Measurements from ENCODE around the gene VAPA. TPM values are rescaled to one million over a fixed set of nuclear protein-coding genes. Genes with fewer than 3 reads are reported as not detected.

The VAPA gene
- total and polyA plus RNA-seq, 9 of the 15 experiments (the other 6 are each of a cell fraction or from before 2014, with no cell fraction given), result 219 to 902 (median 526) TPM

DNA sequence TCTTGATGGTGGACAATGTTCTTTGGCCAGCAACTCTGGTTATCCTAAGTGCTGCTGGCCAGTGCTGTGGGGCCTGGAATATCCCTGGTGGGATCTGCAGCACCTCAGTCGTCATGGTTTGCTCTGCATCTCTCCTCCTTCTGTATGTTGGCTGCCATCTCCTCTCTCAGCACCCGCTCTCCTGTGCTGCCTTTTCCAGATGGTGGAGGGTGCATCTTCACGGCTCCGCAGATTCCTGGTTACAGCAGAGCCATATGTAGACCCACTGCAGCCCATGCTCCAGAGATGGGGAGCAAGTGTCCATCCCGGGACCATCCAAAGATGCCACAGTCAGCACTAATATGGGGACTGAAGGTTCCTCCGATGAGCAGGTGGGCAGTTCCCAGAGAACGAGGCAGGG lies 90.0 kb downstream of the VAPA start (continued):
- TF ChIP-seq ZNF584 (CRISPR knock-in tag; IDR thresholded peaks at IDR 0.05; ENCODE audit: low read depth), result no peak

DNA sequence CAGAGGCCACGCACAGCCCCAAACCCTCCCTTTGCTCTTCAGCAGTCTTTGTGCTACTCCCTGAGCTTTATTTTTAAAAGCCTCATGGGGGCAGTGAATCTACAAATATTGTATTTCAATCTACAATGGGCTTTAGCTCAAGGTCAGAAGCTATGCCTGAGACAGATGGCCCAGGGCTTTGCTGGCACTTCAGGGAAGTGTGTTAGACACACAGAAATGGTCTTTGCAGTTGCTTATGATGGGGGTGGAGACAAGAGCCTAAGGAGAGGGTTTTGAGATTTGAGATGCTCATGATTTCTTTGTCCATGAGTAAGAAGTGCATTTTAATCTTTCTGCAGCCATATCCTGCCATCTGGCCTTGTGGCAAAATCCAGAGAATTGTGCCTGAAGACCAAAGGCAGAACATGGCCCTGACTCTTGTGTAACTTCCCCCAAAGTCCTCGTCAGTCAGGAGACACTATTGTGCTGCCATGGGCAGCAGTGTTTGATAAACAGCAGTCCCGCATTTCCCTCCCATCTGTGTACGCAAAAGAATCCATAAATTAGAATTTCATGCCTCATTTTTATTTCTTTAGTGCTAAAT lies 92.6 kb downstream of the VAPA start:
- H3K27ac ChIP-seq (ENCODE audit: extremely low read depth, low read depth, low read length), result no peak overlapping the region
- H2AFZ ChIP-seq (ENCODE audit: low read depth, low read length), result no peak overlapping the region
- peaks cover 0 to 3% of the 10 kb centered on the region in 2 experiments; a peak in 1 of 5 replicates for H3K4me1 ChIP-seq (replicated peaks in 1 of 2; ENCODE audit: control insufficient read depth in 2 of 2, insufficient read depth in 2 of 2, low read length in 2 of 2)
- peaks cover 18 to 34% of the 10 kb centered on the region in 2 experiments; a peak in 4 of 5 replicates for H3K27me3 ChIP-seq (ENCODE audit: control insufficient read depth in 2 of 2, insufficient read depth in 2 of 2, low read length in 2 of 2)
- ChIA-PET CTCF (ENCODE audit: low intra/inter-chr PET ratio) (no interaction called here), POLR2A (interaction anchor here (1.0 kb wide), 1 partner anchor 163 kb away, joined by 3 read pairs; no protein-coding TSS in a partner anchor)
- no peaks in the 10 kb centered on the region for H3K9me1 ChIP-seq (ENCODE audit: control insufficient read depth, insufficient read depth, low read length)
- H3K9me3 ChIP-seq (replicated peaks; ENCODE audit: control insufficient read depth, insufficient read depth, low read depth, low read length), result no peaks in the 10 kb centered on the region
- TF ChIP-seq, protein P1, sequence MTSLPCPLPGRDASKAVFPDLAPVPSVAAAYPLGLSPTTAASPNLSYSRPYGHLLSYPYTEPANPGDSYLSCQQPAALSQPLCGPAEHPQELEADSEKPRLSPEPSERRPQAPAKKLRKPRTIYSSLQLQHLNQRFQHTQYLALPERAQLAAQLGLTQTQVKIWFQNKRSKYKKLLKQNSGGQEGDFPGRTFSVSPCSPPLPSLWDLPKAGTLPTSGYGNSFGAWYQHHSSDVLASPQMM (CRISPR knock-in tag; IDR thresholded peaks at IDR 0.05), result no peak
- TF ChIP-seq, protein P2, sequence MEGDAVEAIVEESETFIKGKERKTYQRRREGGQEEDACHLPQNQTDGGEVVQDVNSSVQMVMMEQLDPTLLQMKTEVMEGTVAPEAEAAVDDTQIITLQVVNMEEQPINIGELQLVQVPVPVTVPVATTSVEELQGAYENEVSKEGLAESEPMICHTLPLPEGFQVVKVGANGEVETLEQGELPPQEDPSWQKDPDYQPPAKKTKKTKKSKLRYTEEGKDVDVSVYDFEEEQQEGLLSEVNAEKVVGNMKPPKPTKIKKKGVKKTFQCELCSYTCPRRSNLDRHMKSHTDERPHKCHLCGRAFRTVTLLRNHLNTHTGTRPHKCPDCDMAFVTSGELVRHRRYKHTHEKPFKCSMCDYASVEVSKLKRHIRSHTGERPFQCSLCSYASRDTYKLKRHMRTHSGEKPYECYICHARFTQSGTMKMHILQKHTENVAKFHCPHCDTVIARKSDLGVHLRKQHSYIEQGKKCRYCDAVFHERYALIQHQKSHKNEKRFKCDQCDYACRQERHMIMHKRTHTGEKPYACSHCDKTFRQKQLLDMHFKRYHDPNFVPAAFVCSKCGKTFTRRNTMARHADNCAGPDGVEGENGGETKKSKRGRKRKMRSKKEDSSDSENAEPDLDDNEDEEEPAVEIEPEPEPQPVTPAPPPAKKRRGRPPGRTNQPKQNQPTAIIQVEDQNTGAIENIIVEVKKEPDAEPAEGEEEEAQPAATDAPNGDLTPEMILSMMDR (IDR thresholded peaks at IDR 0.05 in 2 of 3, conservative IDR thresholded peaks at IDR 0.05 in 1 of 3; ENCODE audit: insufficient read depth in 2 of 3, low read depth in 1 of 3, low read length in 3 of 3), result peak; percentile 16 to 30 (median 19); a peak in 3 of 6 replicates
- TF ChIP-seq RBM39 (optimal IDR thresholded peaks at IDR 0.05; ENCODE audit: low read depth, low read length) (no peak), ZKSCAN1 (IDR thresholded peaks at IDR 0.05; ENCODE audit: low read depth, low read length) (no peak), ZSCAN32 (CRISPR knock-in tag; IDR thresholded peaks at IDR 0.05) (no peak), RAD21 (CRISPR knock-in tag; conservative IDR thresholded peaks at IDR 0.05 in 1 of 2, IDR thresholded peaks at IDR 0.05 in 1 of 2) (peak in 1 of 2 experiments; percentile 41; a peak in 2 of 4 replicates)
- TF ChIP-seq, protein P3, sequence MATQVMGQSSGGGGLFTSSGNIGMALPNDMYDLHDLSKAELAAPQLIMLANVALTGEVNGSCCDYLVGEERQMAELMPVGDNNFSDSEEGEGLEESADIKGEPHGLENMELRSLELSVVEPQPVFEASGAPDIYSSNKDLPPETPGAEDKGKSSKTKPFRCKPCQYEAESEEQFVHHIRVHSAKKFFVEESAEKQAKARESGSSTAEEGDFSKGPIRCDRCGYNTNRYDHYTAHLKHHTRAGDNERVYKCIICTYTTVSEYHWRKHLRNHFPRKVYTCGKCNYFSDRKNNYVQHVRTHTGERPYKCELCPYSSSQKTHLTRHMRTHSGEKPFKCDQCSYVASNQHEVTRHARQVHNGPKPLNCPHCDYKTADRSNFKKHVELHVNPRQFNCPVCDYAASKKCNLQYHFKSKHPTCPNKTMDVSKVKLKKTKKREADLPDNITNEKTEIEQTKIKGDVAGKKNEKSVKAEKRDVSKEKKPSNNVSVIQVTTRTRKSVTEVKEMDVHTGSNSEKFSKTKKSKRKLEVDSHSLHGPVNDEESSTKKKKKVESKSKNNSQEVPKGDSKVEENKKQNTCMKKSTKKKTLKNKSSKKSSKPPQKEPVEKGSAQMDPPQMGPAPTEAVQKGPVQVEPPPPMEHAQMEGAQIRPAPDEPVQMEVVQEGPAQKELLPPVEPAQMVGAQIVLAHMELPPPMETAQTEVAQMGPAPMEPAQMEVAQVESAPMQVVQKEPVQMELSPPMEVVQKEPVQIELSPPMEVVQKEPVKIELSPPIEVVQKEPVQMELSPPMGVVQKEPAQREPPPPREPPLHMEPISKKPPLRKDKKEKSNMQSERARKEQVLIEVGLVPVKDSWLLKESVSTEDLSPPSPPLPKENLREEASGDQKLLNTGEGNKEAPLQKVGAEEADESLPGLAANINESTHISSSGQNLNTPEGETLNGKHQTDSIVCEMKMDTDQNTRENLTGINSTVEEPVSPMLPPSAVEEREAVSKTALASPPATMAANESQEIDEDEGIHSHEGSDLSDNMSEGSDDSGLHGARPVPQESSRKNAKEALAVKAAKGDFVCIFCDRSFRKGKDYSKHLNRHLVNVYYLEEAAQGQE (IDR thresholded peaks at IDR 0.05; ENCODE audit: borderline replicate concordance), result peak; percentile 19; the same call in 1 of the 2 replicates
- TF ChIP-seq, protein P3 (CRISPR knock-in tag; IDR thresholded peaks at IDR 0.05; ENCODE audit: low read depth), result no peak
- H3K79me2 ChIP-seq (ENCODE audit: control insufficient read depth, insufficient read depth, low read length), result no peaks in the 10 kb centered on the region
- no peaks in the 10 kb centered on the region for H3K36me3 ChIP-seq (ENCODE audit: control insufficient read depth, insufficient read depth, low read length)
- no peak overlapping the region for H3K9ac ChIP-seq (ENCODE audit: insufficient read depth in 1 of 2, low read depth in 2 of 2, low read length in 2 of 2)
- no TSS peak for BruUV-seq (replicated peaks)
- FAIRE-seq (no peak), DNase-seq (ENCODE audit: extremely low read depth in 1 of 4, low spot score in 3 of 4) (no peak), ATAC-seq (peak; percentile 62)
- no peak overlapping the region for H3K4me2 ChIP-seq (ENCODE audit: insufficient read depth, low read length)
- intact Hi-C loops (cut with micrococcal nuclease), result no loop called here
- H3K4me3 ChIP-seq, result no peak overlapping the region
- in situ Hi-C loops (cut with MboI), result no loop called here
- WGBS (ENCODE audit: insufficient coverage, low coverage, missing lambda C conversion rate), result 0% methylated on average over 4 of the region's 4 CpGs
- H4K20me1 ChIP-seq (replicated peaks; ENCODE audit: control insufficient read depth, insufficient read depth, low read length), result no peaks in the 10 kb centered on the region; the same call in 1 of the 2 replicates
